ENCODE measurements around the gene PDHX. TPM values are rescaled to one million over a fixed set of nuclear protein-coding genes. Genes with fewer than 3 reads are reported as not detected.
"Not testable (repeated sequence)": the region's sequence is repeated elsewhere in the genome, so short reads cannot be mapped to it uniquely, and the experiment has no call there.

The PDHX gene
- polyA plus RNA-seq, 3 donors, result 9.3 to 19.5 (median 17.5) TPM

DNA sequence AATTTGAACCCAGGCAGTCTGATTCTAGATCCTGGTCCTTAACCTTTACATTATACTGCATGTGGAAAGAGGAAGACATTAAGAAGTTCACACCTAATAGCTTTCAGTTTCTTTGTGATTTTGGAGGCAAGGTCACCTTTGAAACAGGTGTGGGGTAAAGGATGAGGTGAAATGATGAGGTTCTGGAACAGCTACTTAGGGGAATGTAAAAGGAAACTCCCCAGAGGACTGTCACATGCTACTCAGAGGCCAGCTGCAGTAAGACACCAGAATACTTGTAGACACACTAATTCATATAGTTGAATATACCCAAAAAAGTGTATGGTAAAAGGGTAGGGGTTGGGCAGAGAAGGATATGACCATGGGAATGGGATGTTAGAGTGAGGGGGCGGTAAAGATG lies 5.6 kb upstream of the PDHX start:
- peaks cover 22 to 27% of the 10 kb centered on the region in 2 donors for H3K4me1 ChIP-seq (ENCODE audit: control insufficient read depth in 1 of 2, insufficient read depth in 2 of 2, low read length in 2 of 2)
- H2AFZ ChIP-seq (ENCODE audit: insufficient read depth, low read depth, low read length, poor library complexity, severe bottlenecking), result no peak overlapping the region
- Mint-ChIP-seq H3K9me3 (peaks cover 0 to 9% (median 0%) of the 10 kb centered on the region in 7 donors), H3K4me1 (peaks cover 11% of the 10 kb centered on the region), H3K36me3 (peaks cover 17 to 25% of the 10 kb centered on the region in 2 donors), H3K27ac (no peak overlapping the region), H3K27me3 (ENCODE audit: low read depth in 3 of 3) (no peaks in the 10 kb centered on the region), H3K4me3 (no peak overlapping the region)
- no peak overlapping the region for H3K4me2 ChIP-seq (replicated peaks; ENCODE audit: extremely low read depth, low read length, poor library complexity, severe bottlenecking)
- no peak overlapping the region for H3K4me3 ChIP-seq (replicated peaks in 1 of 3; ENCODE audit: low read depth in 2 of 3, low read length in 3 of 3)
- peaks cover 3% of the 10 kb centered on the region for H4K20me1 ChIP-seq (ENCODE audit: insufficient read depth, low read length)
- no peak overlapping the region for H3K27ac ChIP-seq (ENCODE audit: low read depth in 1 of 2, low read length in 2 of 2)
- H3K36me3 ChIP-seq (replicated peaks in 1 of 2; ENCODE audit: control insufficient read depth in 1 of 2, insufficient read depth in 2 of 2, low read length in 2 of 2), result no peaks in the 10 kb centered on the region
- peaks cover 82% of the 10 kb centered on the region for H3K79me2 ChIP-seq (ENCODE audit: insufficient read depth, low read length)
- intact Hi-C loops (cut with micrococcal nuclease), result no loop called here
- TF ChIP-seq, protein P1, sequence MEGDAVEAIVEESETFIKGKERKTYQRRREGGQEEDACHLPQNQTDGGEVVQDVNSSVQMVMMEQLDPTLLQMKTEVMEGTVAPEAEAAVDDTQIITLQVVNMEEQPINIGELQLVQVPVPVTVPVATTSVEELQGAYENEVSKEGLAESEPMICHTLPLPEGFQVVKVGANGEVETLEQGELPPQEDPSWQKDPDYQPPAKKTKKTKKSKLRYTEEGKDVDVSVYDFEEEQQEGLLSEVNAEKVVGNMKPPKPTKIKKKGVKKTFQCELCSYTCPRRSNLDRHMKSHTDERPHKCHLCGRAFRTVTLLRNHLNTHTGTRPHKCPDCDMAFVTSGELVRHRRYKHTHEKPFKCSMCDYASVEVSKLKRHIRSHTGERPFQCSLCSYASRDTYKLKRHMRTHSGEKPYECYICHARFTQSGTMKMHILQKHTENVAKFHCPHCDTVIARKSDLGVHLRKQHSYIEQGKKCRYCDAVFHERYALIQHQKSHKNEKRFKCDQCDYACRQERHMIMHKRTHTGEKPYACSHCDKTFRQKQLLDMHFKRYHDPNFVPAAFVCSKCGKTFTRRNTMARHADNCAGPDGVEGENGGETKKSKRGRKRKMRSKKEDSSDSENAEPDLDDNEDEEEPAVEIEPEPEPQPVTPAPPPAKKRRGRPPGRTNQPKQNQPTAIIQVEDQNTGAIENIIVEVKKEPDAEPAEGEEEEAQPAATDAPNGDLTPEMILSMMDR (IDR thresholded peaks at IDR 0.05), result no peak
- WGBS (ENCODE audit: insufficient coverage), result no CpG with 5 or more reads among the region's 1 CpG
- peaks cover 0 to 2% of the 10 kb centered on the region in 2 donors for H3K9me3 ChIP-seq (replicated peaks in 1 of 2; ENCODE audit: control insufficient read depth in 1 of 2, insufficient read depth in 1 of 2, low read length in 2 of 2)
- H3K9ac ChIP-seq (ENCODE audit: insufficient read depth, low read length, poor library complexity, severe bottlenecking), result no peak overlapping the region
- no peaks in the 10 kb centered on the region for H3K27me3 ChIP-seq (ENCODE audit: control insufficient read depth in 2 of 2, insufficient read depth in 2 of 2, low read length in 2 of 2)
- DNase-seq, result no peak

DNA sequence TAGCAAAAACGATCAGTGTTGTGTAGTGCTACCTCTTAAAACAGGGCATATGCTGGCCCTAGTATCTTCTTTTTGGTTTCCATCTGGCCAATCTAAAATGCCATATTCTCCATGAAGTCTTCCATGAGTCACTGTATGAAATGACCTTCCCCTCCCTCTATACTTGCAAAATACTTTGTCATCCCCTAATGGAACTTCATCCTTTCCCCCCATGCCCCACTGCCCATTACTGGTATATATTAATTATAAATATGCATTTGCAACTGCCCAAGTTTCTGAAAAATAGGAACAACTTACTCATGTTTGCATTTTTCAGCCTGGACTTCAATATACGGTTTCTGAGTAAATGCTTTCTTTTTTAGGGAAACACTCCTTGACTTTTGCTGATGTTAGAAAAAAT lies 4.7 kb upstream of the PDHX start:
- Histone ChIP-seq H3K27ac (ENCODE audit: low read depth in 1 of 2, low read length in 2 of 2) (no peak overlapping the region), H3K9me3 (replicated peaks in 1 of 2; ENCODE audit: control insufficient read depth in 1 of 2, insufficient read depth in 1 of 2, low read length in 2 of 2) (peaks cover 0 to 2% of the 10 kb centered on the region in 2 donors), H3K4me2 (replicated peaks; ENCODE audit: extremely low read depth, low read length, poor library complexity, severe bottlenecking) (no peak overlapping the region), H2AFZ (ENCODE audit: insufficient read depth, low read depth, low read length, poor library complexity, severe bottlenecking) (no peak overlapping the region), H3K4me1 (ENCODE audit: control insufficient read depth in 1 of 2, insufficient read depth in 2 of 2, low read length in 2 of 2) (peaks cover 22 to 29% of the 10 kb centered on the region in 2 donors), H3K4me3 (replicated peaks in 1 of 3; ENCODE audit: low read depth in 2 of 3, low read length in 3 of 3) (no peak overlapping the region), H4K20me1 (ENCODE audit: insufficient read depth, low read length) (no peaks in the 10 kb centered on the region), H3K36me3 (replicated peaks in 1 of 2; ENCODE audit: control insufficient read depth in 1 of 2, insufficient read depth in 2 of 2, low read length in 2 of 2) (no peaks in the 10 kb centered on the region), H3K79me2 (ENCODE audit: insufficient read depth, low read length) (peaks cover 74% of the 10 kb centered on the region), H3K9ac (ENCODE audit: insufficient read depth, low read length, poor library complexity, severe bottlenecking) (no peak overlapping the region), H3K27me3 (ENCODE audit: control insufficient read depth in 2 of 2, insufficient read depth in 2 of 2, low read length in 2 of 2) (no peaks in the 10 kb centered on the region)
- DNase-seq, result no peak
- Mint-ChIP-seq H3K4me1 (peaks cover 12% of the 10 kb centered on the region), H3K27me3 (ENCODE audit: low read depth in 3 of 3) (no peaks in the 10 kb centered on the region), H3K36me3 (peaks cover 16 to 25% of the 10 kb centered on the region in 2 donors), H3K27ac (no peak overlapping the region), H3K4me3 (no peak overlapping the region), H3K9me3 (peaks cover 0 to 9% (median 0%) of the 10 kb centered on the region in 7 donors)
- intact Hi-C loops (cut with micrococcal nuclease), result no loop called here
- WGBS (ENCODE audit: insufficient coverage), result 89% methylated on average over 1 of the region's 2 CpGs
- TF ChIP-seq, protein P1 (IDR thresholded peaks at IDR 0.05), result no peak

- H3K4me3 Mint-ChIP-seq; DNase-seq; H3K27ac ChIP-seq (ENCODE audit: low read depth in 1 of 2, low read length in 2 of 2); H3K9me3 ChIP-seq (replicated peaks in 1 of 2; ENCODE audit: control insufficient read depth in 1 of 2, insufficient read depth in 1 of 2, low read length in 2 of 2); H3K4me3 ChIP-seq (replicated peaks in 1 of 3; ENCODE audit: low read depth in 2 of 3, low read length in 3 of 3); intact Hi-C loops (cut with micrococcal nuclease); H2AFZ ChIP-seq (ENCODE audit: insufficient read depth, low read depth, low read length, poor library complexity, severe bottlenecking); H3K4me2 ChIP-seq (replicated peaks; ENCODE audit: extremely low read depth, low read length, poor library complexity, severe bottlenecking); H4K20me1 ChIP-seq (ENCODE audit: insufficient read depth, low read length); H3K27me3 Mint-ChIP-seq (ENCODE audit: low read depth in 3 of 3); H3K36me3 ChIP-seq (replicated peaks in 1 of 2; ENCODE audit: control insufficient read depth in 1 of 2, insufficient read depth in 2 of 2, low read length in 2 of 2); H3K9me3 Mint-ChIP-seq; H3K27me3 ChIP-seq (ENCODE audit: control insufficient read depth in 2 of 2, insufficient read depth in 2 of 2, low read length in 2 of 2); H3K9ac ChIP-seq (ENCODE audit: insufficient read depth, low read length, poor library complexity, severe bottlenecking); H3K27ac Mint-ChIP-seq: not testable (repeated sequence)
- WGBS (ENCODE audit: insufficient coverage), result over 99% methylated on average over 9 of the region's 10 CpGs
- peaks cover 14 to 19% of the 10 kb centered on the region in 2 donors for H3K36me3 Mint-ChIP-seq
- H3K4me1 Mint-ChIP-seq, result peaks cover 25% of the 10 kb centered on the region
- H3K4me1 ChIP-seq (ENCODE audit: control insufficient read depth in 1 of 2, insufficient read depth in 2 of 2, low read length in 2 of 2), result peaks cover 30 to 38% of the 10 kb centered on the region in 2 donors
- peaks cover 77% of the 10 kb centered on the region for H3K79me2 ChIP-seq (ENCODE audit: insufficient read depth, low read length)
Measured at GRCh38 chr11:34913556-34913955, 2.9 kb upstream of the PDHX start.
